Lung (tissue), 12 donors: ENCODE data around the gene IL1RAPL1. TPM values are rescaled to one million over a fixed set of nuclear protein-coding genes. Genes with fewer than 3 reads are reported as not detected.
A peak's percentile ranks its signal among the peaks of the same experiment; 100 is the strongest.

ENCODE experiments used
- ATAC-seq: fragments of 200-7000 bp; cut with Tn5 transposase; one replicate; pipeline ENCODE4 v1.9.1; 2020; ENCODE audit warnings: moderate number of reproducible peaks; ENCODE audit not compliant: insufficient read depth, low FRiP score
- DNase-seq, 3 donors: peaks; one replicate each; pipeline ENCODE4 v3.0.0-alpha.2; 2013 to 2017
- H3K27ac ChIP-seq, 2 donors: one replicate each; pipeline ENCODE4 v1.5.1; 2013; ENCODE audit warnings: mild to moderate bottlenecking in 2 of 2, moderate library complexity in 2 of 2, control low read depth in 1 of 2, inconsistent platforms in 1 of 2, low read depth in 1 of 2, low read length in 1 of 2
- H3K27me3 ChIP-seq, 3 donors: one replicate each; pipeline ENCODE4 v1.5.1; 2013; ENCODE audit warnings: low read length in 2 of 3; ENCODE audit not compliant: control insufficient read depth in 3 of 3, insufficient read depth in 3 of 3
- H3K36me3 ChIP-seq, 4 donors: one replicate each; pipeline ENCODE4 v1.5.1; 2013; ENCODE audit warnings: low read length in 4 of 4, mild to moderate bottlenecking in 1 of 4, moderate library complexity in 1 of 4; ENCODE audit not compliant: control insufficient read depth in 4 of 4, insufficient read depth in 4 of 4
- H3K4me1 ChIP-seq, 5 donors: one replicate each; pipeline ENCODE4 v1.5.1; 2013; ENCODE audit warnings: low read length in 5 of 5, mild to moderate bottlenecking in 2 of 5, moderate library complexity in 1 of 5; ENCODE audit not compliant: control insufficient read depth in 5 of 5, insufficient read depth in 5 of 5
- H3K4me3 ChIP-seq: one replicate; pipeline ENCODE4 v1.5.1; 2013; ENCODE audit warnings: mild to moderate bottlenecking, control low read depth, moderate library complexity
- H3K9ac ChIP-seq, 2 donors: one replicate each; pipeline ENCODE4 v1.5.1; 2013; ENCODE audit warnings: low read length in 2 of 2, control low read depth in 1 of 2; ENCODE audit not compliant: insufficient read depth in 1 of 2
- H3K9me3 ChIP-seq, 4 donors: one replicate each; pipeline ENCODE4 v1.5.1; 2013; ENCODE audit warnings: low read length in 3 of 4, mild to moderate bottlenecking in 1 of 4, moderate library complexity in 1 of 4; ENCODE audit not compliant: control insufficient read depth in 4 of 4, insufficient read depth in 3 of 4
- WGBS, 2 donors: extraction: QIAGEN DNeasy Blood & Tissue Kit; methylation state at CpG; one replicate each; pipeline ENCODE4 v1.1.7; 2013; 5-methylcytosine and 5-hydroxymethylcytosine counted together
- polyA plus RNA-seq, 2 donors: library from polyadenylated mRNA; stranded (reverse); fragments of 200-250 nt; gene quantifications; one replicate each; pipeline ENCODE4 v1.2.1, GENCODE V29; 2013
- total RNA-seq, 2 donors: library from RNA; depleted of rRNA in 1 of 2; stranded (reverse); fragments of >200 nt in 1 of 2; gene quantifications; one replicate each; pipeline ENCODE4 v1.2.1, GENCODE V29; 2014 to 2021
- TF ChIP-seq, protein P1 (sequence below): IDR thresholded peaks from 2 replicates; pipeline ENCODE4 v1.5.1; 2012; ENCODE audit warnings: mild to moderate bottlenecking; ENCODE audit errors: control extremely low read depth, extremely low read depth
- donor health status: control.
- donor health status: control.
- donor health status: Bipolar disorder and iron deficiency.
- donor health status: healthy.
- donor health status: DM: yes; HTN: yes; CAD: no.

IL1RAPL1 gene
- total and polyA plus RNA-seq, 4 donors, result 2.2 TPM; not detected in 3

- no peak overlapping the region for H3K9ac ChIP-seq
- H3K36me3 ChIP-seq, result no peaks in the 10 kb centered on the region
- no peaks in the 10 kb centered on the region for H3K9me3 ChIP-seq
- ATAC-seq (no peak), DNase-seq (peak in 2 of 3 donors; percentile 6 to 17)
- H3K4me1 ChIP-seq, result no peaks in the 10 kb centered on the region
- peaks cover 0 to 4% (median 0%) of the 10 kb centered on the region in 3 donors for H3K27me3 ChIP-seq
- TF ChIP-seq, protein P1, sequence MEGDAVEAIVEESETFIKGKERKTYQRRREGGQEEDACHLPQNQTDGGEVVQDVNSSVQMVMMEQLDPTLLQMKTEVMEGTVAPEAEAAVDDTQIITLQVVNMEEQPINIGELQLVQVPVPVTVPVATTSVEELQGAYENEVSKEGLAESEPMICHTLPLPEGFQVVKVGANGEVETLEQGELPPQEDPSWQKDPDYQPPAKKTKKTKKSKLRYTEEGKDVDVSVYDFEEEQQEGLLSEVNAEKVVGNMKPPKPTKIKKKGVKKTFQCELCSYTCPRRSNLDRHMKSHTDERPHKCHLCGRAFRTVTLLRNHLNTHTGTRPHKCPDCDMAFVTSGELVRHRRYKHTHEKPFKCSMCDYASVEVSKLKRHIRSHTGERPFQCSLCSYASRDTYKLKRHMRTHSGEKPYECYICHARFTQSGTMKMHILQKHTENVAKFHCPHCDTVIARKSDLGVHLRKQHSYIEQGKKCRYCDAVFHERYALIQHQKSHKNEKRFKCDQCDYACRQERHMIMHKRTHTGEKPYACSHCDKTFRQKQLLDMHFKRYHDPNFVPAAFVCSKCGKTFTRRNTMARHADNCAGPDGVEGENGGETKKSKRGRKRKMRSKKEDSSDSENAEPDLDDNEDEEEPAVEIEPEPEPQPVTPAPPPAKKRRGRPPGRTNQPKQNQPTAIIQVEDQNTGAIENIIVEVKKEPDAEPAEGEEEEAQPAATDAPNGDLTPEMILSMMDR, result no peak
- H3K27ac ChIP-seq, result no peak overlapping the region
- 25 to 46% methylated on average over 1 of the region's 1 CpG for WGBS, 2 donors
- H3K4me3 ChIP-seq, result no peak overlapping the region
Measured at GRCh38 chrX:29488919-29489318, 901.7 kb downstream of the IL1RAPL1 start.

DNA sequence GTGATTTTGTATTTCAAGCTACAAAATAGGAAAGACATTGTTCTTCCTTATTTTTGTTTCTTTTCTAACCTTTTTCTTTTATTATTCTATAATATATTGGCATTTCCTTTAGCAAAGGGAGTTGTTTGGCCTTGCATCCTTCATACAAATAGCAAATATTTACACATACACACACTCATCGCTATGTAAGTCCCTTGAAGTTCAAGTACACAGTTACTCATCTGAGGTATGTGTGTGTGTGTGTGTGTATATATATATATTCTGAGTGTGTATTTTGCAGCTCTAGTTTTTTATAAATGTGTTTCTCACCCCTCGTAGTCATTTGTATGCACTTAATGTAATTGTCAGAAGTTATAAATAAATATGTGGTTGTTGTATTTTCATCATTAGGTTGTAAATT lies 903.4 kb downstream of the IL1RAPL1 start:
- Histone ChIP-seq H3K9ac (no peak overlapping the region), H3K4me1 (no peaks in the 10 kb centered on the region), H3K27ac (no peak overlapping the region), H3K4me3 (no peak overlapping the region), H3K27me3 (peaks cover 0 to 4% (median 0%) of the 10 kb centered on the region in 3 donors), H3K36me3 (no peaks in the 10 kb centered on the region), H3K9me3 (no peaks in the 10 kb centered on the region)
- no peak for ATAC-seq
- TF ChIP-seq, protein P1, result no peak
- WGBS, 2 donors, result 80 to 87% methylated on average over 2 of the region's 2 CpGs
- no peak for DNase-seq

GRCh38 chrX:29491659-29492058 lies 904.4 kb downstream of the IL1RAPL1 start:
- Histone ChIP-seq H3K36me3 (no peaks in the 10 kb centered on the region), H3K4me1 (no peaks in the 10 kb centered on the region), H3K27me3 (peaks cover 0 to 4% (median 0%) of the 10 kb centered on the region in 3 donors), H3K9me3 (no peaks in the 10 kb centered on the region), H3K4me3 (no peak overlapping the region), H3K9ac (no peak overlapping the region), H3K27ac (no peak overlapping the region)
- ATAC-seq (no peak), DNase-seq (no peak)
- WGBS, 2 donors, result 70 to 87% methylated on average over 3 of the region's 3 CpGs
- TF ChIP-seq, protein P1, result no peak

GRCh38 chrX:29496636-29497180 lies 909.5 kb downstream of the IL1RAPL1 start:
- Histone ChIP-seq H3K27ac (no peak overlapping the region), H3K4me3 (no peak overlapping the region), H3K4me1 (no peaks in the 10 kb centered on the region), H3K36me3 (no peaks in the 10 kb centered on the region), H3K27me3 (peaks cover 0 to 2% (median 0%) of the 10 kb centered on the region in 3 donors), H3K9me3 (no peaks in the 10 kb centered on the region), H3K9ac (no peak overlapping the region)
- ATAC-seq (no peak), DNase-seq (no peak)
- TF ChIP-seq, protein P1, result no peak
- WGBS, 2 donors, result 42 to 52% methylated on average over 2 of the region's 2 CpGs
